Measurements from ENCODE around the gene SNRNP70.

GRCh38 chr19:49098795-49099194, 13.5 kb downstream of the SNRNP70 start:
- TF ChIP-seq POLR2A (IDR thresholded peaks at IDR 0.05) = no peak
- TF ChIP-seq, protein P1, sequence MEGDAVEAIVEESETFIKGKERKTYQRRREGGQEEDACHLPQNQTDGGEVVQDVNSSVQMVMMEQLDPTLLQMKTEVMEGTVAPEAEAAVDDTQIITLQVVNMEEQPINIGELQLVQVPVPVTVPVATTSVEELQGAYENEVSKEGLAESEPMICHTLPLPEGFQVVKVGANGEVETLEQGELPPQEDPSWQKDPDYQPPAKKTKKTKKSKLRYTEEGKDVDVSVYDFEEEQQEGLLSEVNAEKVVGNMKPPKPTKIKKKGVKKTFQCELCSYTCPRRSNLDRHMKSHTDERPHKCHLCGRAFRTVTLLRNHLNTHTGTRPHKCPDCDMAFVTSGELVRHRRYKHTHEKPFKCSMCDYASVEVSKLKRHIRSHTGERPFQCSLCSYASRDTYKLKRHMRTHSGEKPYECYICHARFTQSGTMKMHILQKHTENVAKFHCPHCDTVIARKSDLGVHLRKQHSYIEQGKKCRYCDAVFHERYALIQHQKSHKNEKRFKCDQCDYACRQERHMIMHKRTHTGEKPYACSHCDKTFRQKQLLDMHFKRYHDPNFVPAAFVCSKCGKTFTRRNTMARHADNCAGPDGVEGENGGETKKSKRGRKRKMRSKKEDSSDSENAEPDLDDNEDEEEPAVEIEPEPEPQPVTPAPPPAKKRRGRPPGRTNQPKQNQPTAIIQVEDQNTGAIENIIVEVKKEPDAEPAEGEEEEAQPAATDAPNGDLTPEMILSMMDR (IDR thresholded peaks at IDR 0.05) = no peak
